Tibial nerve (tissue), 4 donors: ENCODE measurements around the gene INF2. TPM values are rescaled to one million over a fixed set of nuclear protein-coding genes. Genes with fewer than 3 reads are reported as not detected.

Source experiments
- DNase-seq, 2 donors: peaks; one replicate each; pipeline ENCODE4 v3.0.0-alpha.2; 2019; ENCODE audit warnings: low spot score in 2 of 2
- H3K27ac ChIP-seq, 4 donors: fragments of 200-600 bp; sonication (generic) in 3 of 4; one replicate each; pipeline ENCODE4 v1.5.1; 2017 to 2019; ENCODE audit warnings: mild to moderate bottlenecking in 1 of 4
- H3K27me3 ChIP-seq, 2 donors: fragments of 200-600 bp; sonication (generic) in 1 of 2; one replicate each; pipeline versions ENCODE4 v1.5.1 to v1.6.0; 2017 to 2019
- H3K36me3 ChIP-seq, 3 donors: fragments of 200-600 bp; sonication (generic); one replicate each; pipeline ENCODE4 v1.5.1; 2018 to 2019
- H3K4me1 ChIP-seq, 4 donors: fragments of 200-600 bp; sonication (generic) in 3 of 4; one replicate each; pipeline ENCODE4 v1.5.1; 2017 to 2019
- H3K4me3 ChIP-seq, 4 donors: fragments of 200-600 bp; sonication (generic) in 3 of 4; one replicate each; pipeline ENCODE4 v1.5.1; 2017 to 2019; ENCODE audit warnings: mild to moderate bottlenecking in 1 of 4, moderate library complexity in 1 of 4
- H3K9me3 ChIP-seq, 4 donors: fragments of 200-600 bp; sonication (generic) in 3 of 4; one replicate each; pipeline ENCODE4 v1.5.1; 2017 to 2019
- EP300 ChIP-seq, 2 donors: sonication (generic); formaldehyde crosslinking; IDR thresholded peaks; one replicate each; pipeline ENCODE4 v1.6.1; 2017; ENCODE audit warnings: antibody characterized with exemption in 2 of 2, mild to moderate bottlenecking in 1 of 2
- POLR2A ChIP-seq, 2 donors: fragments of 450-650 bp; IDR thresholded peaks; one replicate each; pipeline ENCODE4 v1.6.1; 2017; ENCODE audit warnings: antibody characterized with exemption in 2 of 2, mild to moderate bottlenecking in 2 of 2, moderate library complexity in 2 of 2
- WGBS, 2 donors: methylation state at CpG; one replicate each; pipeline ENCODE4 v1.1.5; 2018; 5-methylcytosine and 5-hydroxymethylcytosine counted together
- total RNA-seq, 4 donors: library from RNA; depleted of rRNA; stranded (reverse); fragments of >200 nt; gene quantifications; one replicate each; pipeline ENCODE4 v1.1.0, GENCODE V29; 2016
- TF ChIP-seq, protein P1 (sequence below), 5 experiments: fragments of 200-600 bp in 3 of 5; fragments of 450-650 bp in 2 of 5; sonication (generic) in 3 of 5; IDR thresholded peaks; one replicate each; pipeline ENCODE4 v1.5.1; 2016 to 2019; ENCODE audit warnings: antibody characterized with exemption in 5 of 5, mild to moderate bottlenecking in 3 of 5, moderate library complexity in 2 of 5

Gene INF2
- total RNA-seq, 4 donors from 2014 or later, result 217 to 256 (median 239) TPM

DNA sequence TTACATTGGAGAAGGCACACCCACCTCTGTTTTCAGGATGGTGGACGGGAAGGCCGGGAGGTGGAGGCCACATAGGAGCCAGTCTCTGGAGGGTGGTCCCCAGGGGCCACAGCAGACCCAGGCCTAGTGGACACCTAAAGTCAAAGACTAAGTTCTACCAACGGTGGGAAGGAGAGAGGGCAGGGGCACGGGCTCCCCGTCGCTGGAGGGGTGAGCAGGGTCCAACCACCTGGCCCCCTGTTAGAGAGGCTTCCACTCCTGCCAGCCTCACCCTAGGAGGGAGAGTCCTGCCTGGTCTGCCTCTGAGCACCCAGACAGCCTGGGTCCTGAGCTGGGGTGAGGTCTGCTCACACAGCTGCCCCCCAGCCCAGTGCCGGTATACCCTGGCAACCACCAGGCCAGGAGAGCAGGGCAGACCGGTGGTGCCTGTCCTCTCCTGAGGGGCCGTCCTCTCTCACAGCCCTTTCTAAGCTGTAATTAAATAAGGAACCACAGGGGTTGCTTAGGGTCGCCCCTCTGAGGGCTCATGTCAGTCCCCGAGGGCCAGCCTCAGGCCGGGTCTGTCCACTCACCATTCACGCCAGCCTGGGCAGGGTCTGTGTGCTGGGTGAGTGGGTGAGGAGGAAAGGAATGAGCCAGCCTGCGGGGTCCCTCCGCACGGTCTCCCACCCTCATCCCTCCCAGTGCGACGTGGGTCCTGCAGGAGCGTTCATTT, 2.3 kb downstream of the INF2 start:
- Histone ChIP-seq H3K27me3 (no peaks in the 10 kb centered on the region), H3K4me3 (peak overlapping the region in 3 of 4 donors; percentile 67 to 85 (median 84)), H3K9me3 (no peaks in the 10 kb centered on the region), H3K27ac (peak overlapping the region; percentile 89 to 99 (median 92)), H3K36me3 (peaks cover 0 to 17% (median 0%) of the 10 kb centered on the region in 3 donors), H3K4me1 (peaks cover 0 to 92% (median 87%) of the 10 kb centered on the region in 4 donors)
- no peak for DNase-seq
- TF ChIP-seq, protein P1, sequence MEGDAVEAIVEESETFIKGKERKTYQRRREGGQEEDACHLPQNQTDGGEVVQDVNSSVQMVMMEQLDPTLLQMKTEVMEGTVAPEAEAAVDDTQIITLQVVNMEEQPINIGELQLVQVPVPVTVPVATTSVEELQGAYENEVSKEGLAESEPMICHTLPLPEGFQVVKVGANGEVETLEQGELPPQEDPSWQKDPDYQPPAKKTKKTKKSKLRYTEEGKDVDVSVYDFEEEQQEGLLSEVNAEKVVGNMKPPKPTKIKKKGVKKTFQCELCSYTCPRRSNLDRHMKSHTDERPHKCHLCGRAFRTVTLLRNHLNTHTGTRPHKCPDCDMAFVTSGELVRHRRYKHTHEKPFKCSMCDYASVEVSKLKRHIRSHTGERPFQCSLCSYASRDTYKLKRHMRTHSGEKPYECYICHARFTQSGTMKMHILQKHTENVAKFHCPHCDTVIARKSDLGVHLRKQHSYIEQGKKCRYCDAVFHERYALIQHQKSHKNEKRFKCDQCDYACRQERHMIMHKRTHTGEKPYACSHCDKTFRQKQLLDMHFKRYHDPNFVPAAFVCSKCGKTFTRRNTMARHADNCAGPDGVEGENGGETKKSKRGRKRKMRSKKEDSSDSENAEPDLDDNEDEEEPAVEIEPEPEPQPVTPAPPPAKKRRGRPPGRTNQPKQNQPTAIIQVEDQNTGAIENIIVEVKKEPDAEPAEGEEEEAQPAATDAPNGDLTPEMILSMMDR (IDR thresholded peaks at IDR 0.05), result no peak
- TF ChIP-seq POLR2A (IDR thresholded peaks at IDR 0.05), result no peak
- no peak for TF ChIP-seq EP300 (IDR thresholded peaks at IDR 0.05)
- WGBS, 2 donors, result 45 to 47% methylated on average over 11 to 18 of the region's 19 CpGs

GRCh38 chr14:104692261-104692938, 3.0 kb downstream of the INF2 start:
- Histone ChIP-seq H3K36me3 (peaks cover 0 to 22% (median 0%) of the 10 kb centered on the region in 3 donors), H3K9me3 (no peaks in the 10 kb centered on the region), H3K27ac (peak overlapping the region; percentile 89 to 99 (median 92)), H3K4me3 (peak overlapping the region in 2 of 4 donors; percentile 5 to 85), H3K27me3 (no peaks in the 10 kb centered on the region), H3K4me1 (peaks cover 0 to 92% (median 91%) of the 10 kb centered on the region in 4 donors)
- 54 to 62% methylated on average over 6 to 9 of the region's 15 CpGs for WGBS, 2 donors
- DNase-seq, result no peak
- TF ChIP-seq POLR2A (IDR thresholded peaks at IDR 0.05), result no peak
- TF ChIP-seq, protein P1 (IDR thresholded peaks at IDR 0.05), result no peak
- TF ChIP-seq EP300 (IDR thresholded peaks at IDR 0.05), result no peak

DNA sequence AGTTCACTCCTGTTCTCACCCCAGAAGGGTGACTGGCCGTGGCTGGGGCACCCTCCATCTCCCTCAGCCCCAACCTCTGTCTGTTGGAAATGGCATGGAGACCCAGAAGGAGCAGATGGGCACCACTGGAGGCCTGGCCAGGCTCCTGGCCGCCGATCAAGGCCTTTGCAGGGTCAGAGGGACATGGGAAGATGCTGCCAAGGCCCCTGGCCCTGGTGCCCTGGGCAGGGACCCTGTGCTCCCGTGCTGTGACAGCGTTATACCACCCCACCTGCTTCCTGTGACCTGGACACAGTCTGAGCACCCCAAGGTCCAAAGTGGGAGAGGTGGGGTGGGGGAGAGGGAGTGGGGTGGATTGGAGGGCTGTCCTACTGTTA, 3.5 kb downstream of the INF2 start:
- Histone ChIP-seq H3K27ac (peak overlapping the region; percentile 89 to 99 (median 92)), H3K9me3 (no peaks in the 10 kb centered on the region), H3K36me3 (peaks cover 0 to 22% (median 0%) of the 10 kb centered on the region in 3 donors), H3K4me3 (peak overlapping the region in 1 of 4 donors; percentile 85), H3K4me1 (peaks cover 0 to 92% (median 91%) of the 10 kb centered on the region in 4 donors), H3K27me3 (no peaks in the 10 kb centered on the region)
- TF ChIP-seq POLR2A (IDR thresholded peaks at IDR 0.05) (no peak), EP300 (IDR thresholded peaks at IDR 0.05) (no peak)
- TF ChIP-seq, protein P1 (IDR thresholded peaks at IDR 0.05), result no peak
- whole genome bisulfite sequencing, 2 donors, result 29 to 57% methylated on average over 5 of the region's 5 CpGs
- DNase-seq, result no peak

DNA sequence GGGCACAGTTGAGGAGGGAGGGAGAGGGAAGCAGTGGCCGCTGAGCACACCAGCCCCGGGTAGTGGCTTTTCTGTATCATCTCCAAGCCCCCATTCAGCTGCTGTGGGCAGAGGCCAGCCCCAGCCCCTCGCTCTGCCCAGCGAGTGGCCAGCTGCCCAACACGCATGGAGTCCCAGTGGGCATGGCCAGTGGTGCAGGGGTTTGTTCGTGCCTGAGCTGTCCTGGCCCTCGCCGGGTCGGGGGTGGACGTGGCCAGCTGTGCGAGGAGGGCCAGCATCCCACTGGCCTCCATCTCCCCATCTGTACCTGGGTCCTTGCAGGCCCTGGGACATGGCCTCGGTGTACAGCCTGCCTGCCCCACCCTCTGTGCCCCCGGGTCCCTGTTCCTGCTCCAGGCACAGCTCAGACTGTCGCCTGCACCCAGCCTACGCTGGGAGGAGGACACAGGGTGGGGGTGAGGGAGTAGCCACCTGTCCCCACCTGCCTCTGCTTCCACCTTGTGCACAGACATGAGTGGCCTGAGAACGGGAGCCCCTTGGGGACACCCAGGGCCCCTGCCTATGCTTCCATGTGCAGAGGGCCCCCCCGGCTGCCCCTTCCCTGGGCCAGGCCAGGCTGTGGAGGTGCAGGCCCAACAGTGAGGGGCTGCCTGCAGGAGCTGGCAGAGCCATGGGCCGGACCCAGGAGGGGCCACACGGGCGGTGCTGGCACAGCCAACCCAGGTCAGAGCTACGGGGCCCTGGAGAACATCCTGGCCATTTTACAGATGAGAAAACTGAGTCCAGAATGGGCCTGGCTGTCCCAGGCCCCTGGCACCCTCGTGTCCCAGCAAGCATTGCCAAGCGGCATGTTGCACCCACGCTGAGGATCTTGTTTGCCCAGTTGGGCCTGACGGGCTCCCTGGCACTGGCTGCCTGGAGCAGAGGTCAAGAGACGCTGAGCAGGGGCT, 4.3 kb downstream of the INF2 start:
- 34 to 53% methylated on average over 16 to 21 of the region's 26 CpGs for WGBS, 2 donors
- DNase-seq, result no peak
- Histone ChIP-seq H3K4me3 (peak overlapping the region in 1 of 4 donors; percentile 85), H3K36me3 (peaks cover 0 to 22% (median 0%) of the 10 kb centered on the region in 3 donors), H3K27me3 (no peaks in the 10 kb centered on the region), H3K9me3 (no peaks in the 10 kb centered on the region), H3K27ac (peak overlapping the region; percentile 89 to 99 (median 92)), H3K4me1 (peaks cover 0 to 92% (median 91%) of the 10 kb centered on the region in 4 donors)
- TF ChIP-seq EP300 (IDR thresholded peaks at IDR 0.05) (no peak), POLR2A (IDR thresholded peaks at IDR 0.05) (no peak)
- TF ChIP-seq, protein P1 (IDR thresholded peaks at IDR 0.05), result no peak
